Cardiac fibroblast (primary cell): ENCODE results near the gene WDR33.
A peak's percentile ranks its signal among the peaks of the same experiment; 100 is the strongest.

Experiments
- DNase-seq, 2 donors: peaks; one replicate each; pipeline versions ENCODE4 v3.0.0 to v3.0.0-alpha.2; 2010; ENCODE audit warnings: low read depth in 2 of 2
- H3K4me3 ChIP-seq, 2 donors: replicated peaks in 1 of 2; 1 replicate in 1 of 2; 2 replicates in 1 of 2; pipeline ENCODE4 v1.5.1; 2011; ENCODE audit warnings: low read depth in 2 of 2, low read length in 2 of 2, mild to moderate bottlenecking in 2 of 2, moderate library complexity in 1 of 2
- CTCF ChIP-seq: IDR thresholded peaks from one replicate; pipeline ENCODE4 v1.5.1; 2011; ENCODE audit warnings: low read depth, mild to moderate bottlenecking, low read length, inconsistent platforms

WDR33 gene

GRCh38 chr2:127664895-127665225, 146.1 kb downstream of the WDR33 start:
- no peak overlapping the region for H3K4me3 ChIP-seq
- no peak for TF ChIP-seq CTCF
- no peak for DNase-seq

GRCh38 chr2:127664065-127664894, 146.7 kb downstream of the WDR33 start:
- TF ChIP-seq CTCF = no peak
- no peak for DNase-seq
- H3K4me3 ChIP-seq = no peak overlapping the region

GRCh38 chr2:127663566-127664064, 147.4 kb downstream of the WDR33 start:
- TF ChIP-seq CTCF = no peak
- DNase-seq = no peak
- H3K4me3 ChIP-seq = no peak overlapping the region

DNA sequence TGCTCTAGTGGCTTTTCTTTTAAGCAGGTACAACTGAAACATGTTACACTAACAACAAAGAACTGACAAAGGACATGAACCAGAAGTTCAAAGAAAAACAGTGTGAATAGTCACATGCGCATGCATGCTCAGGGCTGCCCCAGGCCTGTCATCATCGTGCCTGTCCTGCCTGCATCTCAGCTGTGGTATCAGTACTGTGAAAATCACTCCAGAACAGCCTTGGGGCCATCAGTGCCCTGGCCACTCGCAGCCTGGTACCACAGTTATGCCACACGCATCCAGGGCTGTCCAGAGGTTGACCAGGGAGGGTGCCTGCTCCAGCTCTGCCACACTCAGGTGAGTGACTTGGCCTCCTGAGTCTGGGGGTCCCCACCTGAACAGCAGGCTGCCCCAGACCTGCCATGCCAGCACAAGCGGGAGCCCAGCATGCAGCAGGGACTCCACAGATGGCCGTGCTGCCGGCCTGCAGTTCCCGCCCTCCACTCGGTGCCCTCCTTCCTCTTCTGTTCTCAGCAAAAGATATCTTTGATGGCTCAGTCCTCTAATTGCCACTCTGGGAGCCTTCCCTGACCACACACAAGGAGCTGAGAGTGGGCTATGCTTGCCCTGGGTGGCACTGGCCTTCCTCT, 147.9 kb downstream of the WDR33 start:
- H3K4me3 ChIP-seq = no peak overlapping the region
- DNase-seq = no peak
- no peak for TF ChIP-seq CTCF

- TF ChIP-seq CTCF = no peak
These were observed 148.9 kb downstream of the WDR33 start for GRCh38 chr2:127661949-127662510.

DNA sequence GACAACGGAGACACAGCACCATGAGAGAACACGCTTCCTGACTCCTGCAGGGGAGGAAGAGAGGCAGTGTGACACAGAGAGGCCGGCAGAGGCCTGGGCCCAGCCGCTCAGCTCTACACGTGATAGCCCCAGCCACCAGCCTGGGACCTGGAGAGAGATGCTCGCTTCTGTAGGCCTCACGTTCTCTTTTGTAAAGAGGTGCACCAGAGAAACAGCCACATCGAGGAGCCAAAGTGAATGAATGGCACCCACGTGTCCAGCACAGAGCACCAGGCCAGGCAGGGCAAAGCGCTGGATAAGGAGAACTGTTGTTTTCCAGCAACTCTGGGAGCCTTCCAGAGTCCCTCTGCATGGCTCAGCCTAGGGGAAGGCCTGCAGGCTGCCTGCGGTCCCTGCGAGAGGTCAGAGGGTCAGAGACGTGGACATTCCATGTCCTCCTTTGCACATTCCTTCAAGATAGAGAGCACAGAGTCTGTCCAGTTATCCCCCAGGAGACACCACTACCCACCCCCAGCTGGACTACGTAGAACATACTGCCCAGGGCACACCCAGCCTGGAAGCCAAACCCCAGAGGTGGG, 149.8 kb downstream of the WDR33 start:
- TF ChIP-seq CTCF = no peak
- peak; percentile 81 to 84 for DNase-seq
- H3K4me3 ChIP-seq = no peak overlapping the region

More at GRCh38 chr2:127661949-127662510, 148.9 kb downstream of the WDR33 start:
- peak; percentile 24 to 54 for DNase-seq
- H3K4me3 ChIP-seq = no peak overlapping the region
